HEK293T (cell line): ENCODE measurements around the gene ZNF182.

Source experiments
- ARNT ChIP-seq: fragments of 450-650 bp; IDR thresholded peaks from 2 replicates; pipeline ENCODE4 v1.6.1; 2017; ENCODE audit warnings: mild to moderate bottlenecking
- BHLHE40 ChIP-seq: fragments of 450-650 bp; IDR thresholded peaks from 2 replicates; pipeline ENCODE4 v1.6.1; 2016; ENCODE audit warnings: mild to moderate bottlenecking, moderate library complexity, borderline replicate concordance
- CTBP1 ChIP-seq: fragments of 450-650 bp; IDR thresholded peaks from 2 replicates; pipeline ENCODE4 v1.6.1; 2016; ENCODE audit warnings: borderline replicate concordance
- ELF4 ChIP-seq: fragments of 450-650 bp; IDR thresholded peaks from 2 replicates; pipeline ENCODE4 v1.6.1; 2017; ENCODE audit warnings: antibody characterized with exemption
- FOXA1 ChIP-seq: fragments of 450-650 bp; IDR thresholded peaks from 2 replicates; pipeline ENCODE4 v1.6.1; 2016; ENCODE audit warnings: mild to moderate bottlenecking
- FOXK2 ChIP-seq: fragments of 450-650 bp; IDR thresholded peaks from 2 replicates; pipeline ENCODE4 v1.6.1; 2016; ENCODE audit warnings: mild to moderate bottlenecking
- FOXM1 ChIP-seq: fragments of 450-650 bp; IDR thresholded peaks from 2 replicates; pipeline ENCODE4 v1.6.1; 2017; ENCODE audit warnings: mild to moderate bottlenecking, borderline replicate concordance
- HDGF ChIP-seq: fragments of 450-650 bp; IDR thresholded peaks from 2 replicates; pipeline ENCODE4 v1.6.1; 2017; ENCODE audit warnings: antibody characterized with exemption, borderline replicate concordance
- L3MBTL2 ChIP-seq: fragments of 450-650 bp; conservative IDR thresholded peaks from 2 replicates; pipeline ENCODE4 v1.6.1; 2016; ENCODE audit warnings: mild to moderate bottlenecking
- LEF1 ChIP-seq: fragments of 450-650 bp; IDR thresholded peaks from 2 replicates; pipeline ENCODE4 v1.6.1; 2017; ENCODE audit warnings: mild to moderate bottlenecking, borderline replicate concordance
- NFRKB ChIP-seq: fragments of 450-650 bp; IDR thresholded peaks from 2 replicates; pipeline ENCODE4 v1.6.1; 2016; ENCODE audit warnings: mild to moderate bottlenecking, moderate library complexity
- SP1 ChIP-seq: fragments of 450-650 bp; IDR thresholded peaks from 2 replicates; pipeline ENCODE4 v1.6.1; 2017
- SUZ12 ChIP-seq: fragments of 450-650 bp; IDR thresholded peaks from 2 replicates; pipeline ENCODE4 v1.6.1; 2016; ENCODE audit warnings: mild to moderate bottlenecking

DNA sequence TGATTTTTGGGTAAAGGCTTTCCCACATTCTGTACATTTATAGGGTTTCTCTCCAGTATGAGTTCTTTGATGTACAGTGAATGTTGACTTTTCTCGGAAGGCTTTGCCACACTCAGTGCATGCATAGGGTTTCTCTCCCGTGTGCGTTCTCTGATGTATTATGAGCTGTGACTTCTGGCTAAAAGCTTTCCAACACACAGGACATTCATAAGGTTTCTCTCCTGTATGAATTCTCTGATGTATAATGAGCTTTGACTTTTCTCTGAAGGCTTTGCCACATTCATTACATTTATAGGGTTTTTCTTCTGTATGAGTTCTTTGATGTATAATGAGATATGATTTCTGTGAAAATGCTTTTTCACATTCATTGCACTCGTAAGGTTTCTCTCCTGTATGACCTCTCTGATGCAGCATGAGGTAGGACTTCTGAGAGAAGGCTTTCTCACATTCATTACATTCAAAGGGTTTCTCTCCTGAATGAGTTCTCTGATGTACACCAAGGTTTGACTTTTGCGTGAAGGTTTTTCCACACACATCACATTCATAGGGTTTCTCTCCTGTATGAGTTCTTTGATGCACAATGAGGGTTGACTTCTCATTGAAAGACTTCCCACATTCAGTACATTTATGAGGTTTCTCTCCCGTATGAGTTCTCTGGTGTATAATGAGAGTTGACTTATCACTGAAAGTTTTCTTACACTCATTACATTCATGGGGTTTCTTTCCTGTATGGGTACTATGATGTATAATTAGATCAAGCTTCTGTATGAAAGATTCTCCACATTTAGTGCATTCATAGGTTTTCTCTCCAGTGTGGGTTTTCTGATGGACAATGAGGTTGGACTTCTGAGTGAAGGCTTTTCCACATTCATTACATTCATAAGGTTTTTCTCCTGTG lies 27.3 kb downstream of the ZNF182 start:
- TF ChIP-seq LEF1 (no peak), HDGF (no peak), SP1 (no peak), ELF4 (no peak), ARNT (no peak), FOXA1 (no peak), FOXM1 (no peak), BHLHE40 (no peak), NFRKB (no peak), FOXK2 (no peak), CTBP1 (no peak), L3MBTL2 (no peak), SUZ12 (no peak)
